Activated naive CD4-positive, alpha-beta T cell treated with anti-CD3 and anti-CD28 coated beads, Interleukin-2, amount 50 U/mL, for 72 hours (primary cell): ENCODE results near the gene SART3. TPM values are rescaled to one million over a fixed set of nuclear protein-coding genes. Genes with fewer than 3 reads are reported as not detected.
A peak's percentile ranks its signal among the peaks of the same experiment; 100 is the strongest.

Source experiments
- ATAC-seq, 2 donors: fragments of 150-1000 bp; cut with Tn5 transposase; 2 replicates each; pipeline ENCODE4 v1.10.0; 2021; ENCODE audit warnings: mild to moderate bottlenecking in 2 of 2, moderate library complexity in 2 of 2
- DNase-seq, 2 donors: peaks; one replicate each; pipeline ENCODE4 v3.0.0; 2021 to 2022; ENCODE audit warnings: low spot score in 2 of 2
- H3K27ac Mint-ChIP-seq, 2 donors: one replicate each; pipeline ENCODE4 v1.8.0; 2022; ENCODE audit warnings: mild to moderate bottlenecking in 2 of 2, mixed read lengths in 2 of 2
- H3K36me3 Mint-ChIP-seq, 2 donors: one replicate each; pipeline ENCODE4 v1.8.0; 2022; ENCODE audit warnings: mixed read lengths in 2 of 2
- H3K9me3 Mint-ChIP-seq, 2 donors: one replicate each; pipeline ENCODE4 v1.8.0; 2022; ENCODE audit warnings: mixed read lengths in 2 of 2
- total RNA-seq, 2 donors: library from RNA; stranded (reverse); gene quantifications; one replicate each; pipeline ENCODE4 v1.2.3, GENCODE V29; 2022

The SART3 gene
- 100 to 1,000 TPM in 1 of 2 donors, 10 to 100 TPM in 1; 89.0 to 105 TPM for total RNA-seq

GRCh38 chr12:108560752-108561719 lies at the start of gene SART3:
SART3 (minus strand) TSS chr12:108561173; CDS start chr12:108561154, 19 bp downstream.
- DNase-seq = peak; percentile 82 to 86
- peak; percentile 46 to 58 for ATAC-seq
- peaks cover 35 to 36% of the 10 kb centered on the region in 2 donors for H3K36me3 Mint-ChIP-seq
- peak within 1 kb of the TSS; percentile 99 to 100 for H3K27ac Mint-ChIP-seq
- no peaks in the 10 kb centered on the region for H3K9me3 Mint-ChIP-seq

- Mint-ChIP-seq H3K27ac (no peak overlapping the region), H3K36me3 (peaks cover 0 to 10% of the 10 kb centered on the region in 2 donors), H3K9me3 (no peaks in the 10 kb centered on the region)
- DNase-seq (no peak), ATAC-seq (no peak)
Measured at GRCh38 chr12:108610336-108610815, 49.4 kb upstream of the SART3 start.

GRCh38 chr12:108609537-108610335 lies 48.8 kb upstream of the SART3 start:
- H3K27ac Mint-ChIP-seq = no peak overlapping the region
- ATAC-seq (no peak), DNase-seq (no peak)
- peaks cover 0 to 5% of the 10 kb centered on the region in 2 donors for H3K36me3 Mint-ChIP-seq
- no peaks in the 10 kb centered on the region for H3K9me3 Mint-ChIP-seq

- DNase-seq = no peak
- ATAC-seq = no peak
- H3K9me3 Mint-ChIP-seq = no peaks in the 10 kb centered on the region
- no peak overlapping the region for H3K27ac Mint-ChIP-seq
- no peaks in the 10 kb centered on the region for H3K36me3 Mint-ChIP-seq
Measured at GRCh38 chr12:108608616-108609015, 47.6 kb upstream of the SART3 start.

- ATAC-seq = no peak
- H3K36me3 Mint-ChIP-seq = no peaks in the 10 kb centered on the region
- no peaks in the 10 kb centered on the region for H3K9me3 Mint-ChIP-seq
- no peak for DNase-seq
- H3K27ac Mint-ChIP-seq = peak overlapping the region in 1 of 2 donors; percentile 23
Measured at GRCh38 chr12:108607981-108608600, 47.1 kb upstream of the SART3 start.

GRCh38 chr12:108606492-108606891 lies 45.5 kb upstream of the SART3 start:
- ATAC-seq (no peak), DNase-seq (no peak)
- H3K9me3 Mint-ChIP-seq = no peaks in the 10 kb centered on the region
- no peaks in the 10 kb centered on the region for H3K36me3 Mint-ChIP-seq
- no peak overlapping the region for H3K27ac Mint-ChIP-seq

GRCh38 chr12:108605690-108606406 lies 44.9 kb upstream of the SART3 start:
- ATAC-seq (no peak), DNase-seq (no peak)
- H3K27ac Mint-ChIP-seq = peak overlapping the region in 1 of 2 donors; percentile 32
- no peaks in the 10 kb centered on the region for H3K9me3 Mint-ChIP-seq
- H3K36me3 Mint-ChIP-seq = no peaks in the 10 kb centered on the region

GRCh38 chr12:108605000-108605689 lies 44.2 kb upstream of the SART3 start:
- DNase-seq (no peak), ATAC-seq (peak; percentile 22 to 56)
- H3K36me3 Mint-ChIP-seq = no peaks in the 10 kb centered on the region
- peak overlapping the region; percentile 32 to 66 for H3K27ac Mint-ChIP-seq
- no peaks in the 10 kb centered on the region for H3K9me3 Mint-ChIP-seq

- no peak for ATAC-seq
Measured at GRCh38 chr12:108604208-108604941, 43.4 kb upstream of the SART3 start.

GRCh38 chr12:108603743-108604142 lies 42.8 kb upstream of the SART3 start:
- DNase-seq (no peak), ATAC-seq (no peak)
- H3K27ac Mint-ChIP-seq = no peak overlapping the region
- no peaks in the 10 kb centered on the region for H3K9me3 Mint-ChIP-seq
- no peaks in the 10 kb centered on the region for H3K36me3 Mint-ChIP-seq

More at GRCh38 chr12:108604208-108604941, 43.4 kb upstream of the SART3 start:
- no peak for DNase-seq
- no peaks in the 10 kb centered on the region for H3K36me3 Mint-ChIP-seq
- peak overlapping the region in 1 of 2 donors; percentile 32 for H3K27ac Mint-ChIP-seq
- no peaks in the 10 kb centered on the region for H3K9me3 Mint-ChIP-seq

GRCh38 chr12:108602976-108603704 lies 42.2 kb upstream of the SART3 start:
- no peak for DNase-seq
- Mint-ChIP-seq H3K27ac (no peak overlapping the region), H3K9me3 (no peaks in the 10 kb centered on the region), H3K36me3 (no peaks in the 10 kb centered on the region)
- no peak for ATAC-seq

- no peak overlapping the region for H3K27ac Mint-ChIP-seq
- H3K36me3 Mint-ChIP-seq = no peaks in the 10 kb centered on the region
- DNase-seq (no peak), ATAC-seq (no peak)
- H3K9me3 Mint-ChIP-seq = no peaks in the 10 kb centered on the region
Measured at GRCh38 chr12:108602209-108602705, 41.3 kb upstream of the SART3 start.

GRCh38 chr12:108600702-108601007 lies 39.7 kb upstream of the SART3 start:
- no peak for ATAC-seq
- Mint-ChIP-seq H3K27ac (no peak overlapping the region), H3K36me3 (no peaks in the 10 kb centered on the region), H3K9me3 (no peaks in the 10 kb centered on the region)
- DNase-seq = no peak

GRCh38 chr12:108599948-108600701 lies 39.2 kb upstream of the SART3 start:
- H3K27ac Mint-ChIP-seq = peak overlapping the region in 1 of 2 donors; percentile 57
- no peak for ATAC-seq

More at GRCh38 chr12:108599948-108600701, 39.2 kb upstream of the SART3 start:
- Mint-ChIP-seq H3K36me3 (no peaks in the 10 kb centered on the region), H3K9me3 (no peaks in the 10 kb centered on the region)
- DNase-seq = no peak
